Measurements from ENCODE around the gene MEI1. TPM values are rescaled to one million over a fixed set of nuclear protein-coding genes. Genes with fewer than 3 reads are reported as not detected.

The MEI1 gene
- total RNA-seq, 1 donor from 2014 or later = not detected

DNA sequence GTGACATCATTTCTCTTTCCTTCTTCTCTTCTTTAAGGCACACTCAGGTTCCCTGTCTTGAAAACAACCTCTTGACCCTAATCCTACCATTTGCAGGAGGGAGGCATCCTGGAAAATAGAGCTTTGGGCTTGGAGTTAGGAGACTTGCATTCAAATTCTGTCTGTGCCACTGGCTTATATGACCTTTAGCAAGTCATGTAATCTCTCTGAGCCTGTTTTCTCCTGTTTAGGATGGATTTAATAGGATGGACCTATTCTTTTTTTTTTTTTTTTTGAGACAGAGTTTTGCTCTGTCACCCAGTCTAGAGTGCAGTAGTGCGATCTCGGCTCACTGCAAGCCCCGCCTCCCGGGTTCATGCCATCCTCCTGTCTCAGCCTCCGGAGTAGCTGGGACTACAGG, 76.0 kb downstream of the MEI1 start:
- H3K27ac ChIP-seq = no peak overlapping the region
- no peak for DNase-seq (ENCODE audit: low spot score in 2 of 2)
- no peaks in the 10 kb centered on the region for H3K9me3 ChIP-seq
- no peak overlapping the region for H3K4me3 ChIP-seq
- H3K27me3 ChIP-seq = no peaks in the 10 kb centered on the region
- no peaks in the 10 kb centered on the region for H3K4me1 ChIP-seq
- TF ChIP-seq, protein P1, sequence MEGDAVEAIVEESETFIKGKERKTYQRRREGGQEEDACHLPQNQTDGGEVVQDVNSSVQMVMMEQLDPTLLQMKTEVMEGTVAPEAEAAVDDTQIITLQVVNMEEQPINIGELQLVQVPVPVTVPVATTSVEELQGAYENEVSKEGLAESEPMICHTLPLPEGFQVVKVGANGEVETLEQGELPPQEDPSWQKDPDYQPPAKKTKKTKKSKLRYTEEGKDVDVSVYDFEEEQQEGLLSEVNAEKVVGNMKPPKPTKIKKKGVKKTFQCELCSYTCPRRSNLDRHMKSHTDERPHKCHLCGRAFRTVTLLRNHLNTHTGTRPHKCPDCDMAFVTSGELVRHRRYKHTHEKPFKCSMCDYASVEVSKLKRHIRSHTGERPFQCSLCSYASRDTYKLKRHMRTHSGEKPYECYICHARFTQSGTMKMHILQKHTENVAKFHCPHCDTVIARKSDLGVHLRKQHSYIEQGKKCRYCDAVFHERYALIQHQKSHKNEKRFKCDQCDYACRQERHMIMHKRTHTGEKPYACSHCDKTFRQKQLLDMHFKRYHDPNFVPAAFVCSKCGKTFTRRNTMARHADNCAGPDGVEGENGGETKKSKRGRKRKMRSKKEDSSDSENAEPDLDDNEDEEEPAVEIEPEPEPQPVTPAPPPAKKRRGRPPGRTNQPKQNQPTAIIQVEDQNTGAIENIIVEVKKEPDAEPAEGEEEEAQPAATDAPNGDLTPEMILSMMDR (IDR thresholded peaks at IDR 0.05) = no peak
- intact Hi-C loops (cut with DNase I) = no loop called here
- H3K36me3 ChIP-seq = no peaks in the 10 kb centered on the region

DNA sequence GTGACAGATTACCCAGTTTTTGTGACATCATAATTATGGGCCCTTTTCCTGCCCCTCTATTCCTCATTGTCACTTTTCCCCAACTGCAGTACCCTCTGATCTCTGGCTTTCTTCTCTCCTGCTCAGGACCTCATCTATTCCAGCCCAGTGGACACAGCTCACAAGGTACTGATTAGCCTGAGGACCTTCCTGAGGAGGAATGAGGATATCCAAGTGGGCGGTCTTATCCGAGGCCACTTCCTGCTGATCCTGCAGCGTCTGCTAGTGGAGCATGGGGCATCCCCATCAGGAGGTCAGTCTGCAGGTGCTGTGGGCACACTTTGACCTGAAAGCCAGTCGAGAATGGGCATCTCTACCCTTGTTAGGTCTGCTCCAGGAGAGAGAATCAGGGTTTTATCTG, 76.7 kb downstream of the MEI1 start:
- DNase-seq (ENCODE audit: low spot score in 2 of 2) = no peak
- intact Hi-C loops (cut with DNase I) = no loop called here
- no peaks in the 10 kb centered on the region for H3K27me3 ChIP-seq
- no peaks in the 10 kb centered on the region for H3K9me3 ChIP-seq
- H3K4me3 ChIP-seq = no peak overlapping the region
- no peak overlapping the region for H3K27ac ChIP-seq
- no peaks in the 10 kb centered on the region for H3K4me1 ChIP-seq
- TF ChIP-seq, protein P1 (IDR thresholded peaks at IDR 0.05) = no peak
- no peaks in the 10 kb centered on the region for H3K36me3 ChIP-seq

DNA sequence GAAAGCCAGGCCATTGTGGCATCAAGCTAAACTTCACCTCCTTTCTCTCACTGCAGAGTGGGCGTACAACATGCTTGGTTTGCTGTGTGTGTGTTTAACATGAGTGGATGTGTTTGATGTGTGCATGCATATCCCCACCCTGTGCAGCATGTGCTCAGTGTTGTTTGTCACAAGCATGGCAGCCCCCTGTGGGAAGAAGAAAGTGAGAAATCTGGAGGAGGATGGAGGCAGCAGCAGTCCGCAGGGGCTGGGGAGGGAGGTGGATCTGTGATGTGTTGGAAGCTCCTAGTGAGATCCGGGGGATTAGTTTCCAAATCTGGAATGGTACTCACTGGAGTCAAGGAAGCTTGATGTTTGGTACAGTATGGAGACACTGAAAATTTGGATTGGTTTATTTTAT, 77.1 kb downstream of the MEI1 start:
- TF ChIP-seq, protein P1 (IDR thresholded peaks at IDR 0.05) = no peak
- Histone ChIP-seq H3K4me1 (no peaks in the 10 kb centered on the region), H3K27me3 (no peaks in the 10 kb centered on the region), H3K4me3 (no peak overlapping the region), H3K9me3 (no peaks in the 10 kb centered on the region), H3K27ac (no peak overlapping the region), H3K36me3 (no peaks in the 10 kb centered on the region)
- intact Hi-C loops (cut with DNase I) = no loop called here
- DNase-seq (ENCODE audit: low spot score in 2 of 2) = no peak

DNA sequence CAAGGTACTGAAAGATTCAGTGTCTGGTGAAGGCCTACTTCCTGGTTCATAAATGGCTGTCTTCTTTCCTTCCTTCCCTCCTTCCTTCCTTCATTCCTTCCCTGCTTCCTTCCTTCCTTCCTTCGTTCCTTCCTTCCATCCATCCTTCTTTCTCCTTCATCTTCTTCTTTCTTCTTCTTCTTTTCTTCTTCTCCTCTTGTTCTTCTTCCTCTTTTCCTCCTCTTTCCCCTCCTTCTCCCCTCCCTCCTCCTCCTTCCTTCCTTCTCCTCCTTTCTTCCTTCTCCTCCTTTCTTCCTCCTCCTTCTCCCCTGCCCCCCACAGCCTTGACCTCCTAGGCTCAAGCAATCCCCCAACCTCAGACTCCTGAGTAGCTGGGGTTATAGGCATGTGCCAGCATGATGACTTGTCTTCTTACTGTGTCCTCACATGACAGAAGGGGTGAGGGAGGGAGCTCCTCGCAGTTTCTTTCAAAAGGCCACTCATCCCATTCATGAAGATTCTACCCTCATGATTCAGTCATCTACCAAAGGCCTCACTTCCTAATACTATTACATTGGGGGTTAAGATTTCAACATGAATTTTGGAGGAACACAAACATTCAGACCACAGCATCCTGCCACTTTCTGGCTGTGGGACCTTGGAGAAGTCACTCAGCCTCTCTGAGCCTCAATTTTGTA, 78.6 kb downstream of the MEI1 start:
- H3K27me3 ChIP-seq = no peaks in the 10 kb centered on the region
- H3K36me3 ChIP-seq = no peaks in the 10 kb centered on the region
- H3K27ac ChIP-seq = no peak overlapping the region
- no peak overlapping the region for H3K4me3 ChIP-seq
- no peak for DNase-seq (ENCODE audit: low spot score in 2 of 2)
- no peaks in the 10 kb centered on the region for H3K9me3 ChIP-seq
- H3K4me1 ChIP-seq = no peaks in the 10 kb centered on the region
- TF ChIP-seq, protein P1 (IDR thresholded peaks at IDR 0.05) = no peak
- intact Hi-C loops (cut with DNase I) = no loop called here

DNA sequence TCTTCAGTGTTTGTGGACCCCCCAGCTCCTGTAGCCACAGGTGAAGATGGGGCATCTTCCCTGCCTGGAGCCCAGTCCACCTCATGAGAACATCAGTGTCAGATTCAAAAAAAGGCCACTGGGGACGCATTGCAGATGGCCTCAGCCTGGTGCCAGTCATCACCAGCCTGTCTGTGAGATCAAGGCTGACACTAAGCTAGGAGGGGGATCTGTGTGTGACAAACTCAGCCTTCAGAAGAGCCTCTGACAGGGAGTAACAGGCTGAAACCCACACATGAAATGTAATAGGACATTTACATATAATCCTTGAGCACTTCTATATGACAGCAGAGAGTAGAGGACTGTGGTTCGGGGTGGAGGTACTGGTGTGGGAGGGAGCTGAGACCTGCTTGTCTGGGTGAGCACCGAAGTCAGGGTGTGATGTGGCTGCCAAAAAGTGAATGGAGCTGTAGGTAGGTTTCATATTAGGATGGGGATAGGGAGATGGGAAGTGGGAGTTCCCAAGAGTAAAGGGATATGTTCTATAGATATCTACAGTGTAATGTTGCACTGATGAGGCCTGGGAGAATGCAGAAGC, 80.7 kb downstream of the MEI1 start:
- DNase-seq (ENCODE audit: low spot score in 2 of 2) = no peak
- TF ChIP-seq, protein P1 (IDR thresholded peaks at IDR 0.05) = no peak
- Histone ChIP-seq H3K4me1 (no peaks in the 10 kb centered on the region), H3K4me3 (no peak overlapping the region), H3K27ac (no peak overlapping the region), H3K36me3 (no peaks in the 10 kb centered on the region), H3K27me3 (no peaks in the 10 kb centered on the region), H3K9me3 (no peaks in the 10 kb centered on the region)
- intact Hi-C loops (cut with DNase I) = no loop called here

All from ascending aorta (tissue), 2 donors.